OCI-LY3 (cell line): ENCODE measurements around the gene MCAT.

Experiments
- H2AFZ ChIP-seq: fragments of 200-600, 300-600 bp; shearing (Covaris generic); 2 replicates; pipeline ENCODE4 v1.6.0; 2014; ENCODE audit warnings: antibody characterized with exemption, low read depth, low read length
- H3K27ac ChIP-seq: fragments of 200-600, 300-600 bp; sonication (generic); 2 replicates; pipeline ENCODE4 v1.5.1; 2014; ENCODE audit warnings: mild to moderate bottlenecking, low read length, moderate library complexity, mixed read lengths
- H3K27me3 ChIP-seq: fragments of 200-600, 300-600 bp; sonication (generic); 2 replicates; pipeline ENCODE4 v1.6.1; 2014; ENCODE audit warnings: low read depth, low read length, mixed read lengths
- H3K36me3 ChIP-seq: fragments of 200-600, 300-600 bp; sonication (generic); replicated peaks from 2 replicates; pipeline ENCODE3; 2014; ENCODE audit warnings: low read depth, low read length, mixed read lengths
- H3K4me1 ChIP-seq: fragments of 300-600, 200-600 bp; sonication (generic); 2 replicates; pipeline ENCODE4 v1.6.1; 2014; ENCODE audit warnings: low read length, mixed read lengths
- H3K4me2 ChIP-seq: fragments of 200-600, 300-600 bp; sonication (generic); 2 replicates; pipeline ENCODE4 v1.6.1; 2014; ENCODE audit warnings: low read length, mixed read lengths
- H3K4me3 ChIP-seq: fragments of 300-600, 200-600 bp; sonication (generic); 2 replicates; pipeline ENCODE4 v1.5.1; 2014; ENCODE audit warnings: antibody characterized with exemption, mild to moderate bottlenecking, low read length, moderate library complexity
- H3K79me2 ChIP-seq: fragments of 300-600, 200-600 bp; shearing (Covaris generic); 2 replicates; pipeline ENCODE4 v1.6.1; 2014; ENCODE audit warnings: mild to moderate bottlenecking, low read length, mixed read lengths
- H3K9ac ChIP-seq: fragments of 300-600, 200-600 bp; shearing (Covaris generic); 2 replicates; pipeline ENCODE4 v1.6.0; 2014; ENCODE audit warnings: mild to moderate bottlenecking, low read length, moderate library complexity
- H3K9me3 ChIP-seq: fragments of 200-600, 300-600 bp; shearing (Covaris generic); 2 replicates; pipeline ENCODE4 v1.6.1; 2014; ENCODE audit warnings: low read length, mixed read lengths; ENCODE audit not compliant: insufficient read depth
- H4K20me1 ChIP-seq: fragments of 200-600, 300-600 bp; sonication (generic); 2 replicates; pipeline ENCODE4 v1.6.1; 2016; ENCODE audit warnings: low read length, mixed read lengths; ENCODE audit not compliant: insufficient read depth
- EZH2phosphoT487 ChIP-seq: fragments of 200-600 bp; shearing (Covaris generic); IDR thresholded peaks from 2 replicates; pipeline ENCODE4 v1.6.1; 2018; ENCODE audit warnings: antibody characterized with exemption, mixed run types, low read depth
- TF ChIP-seq, protein P1 (sequence below): fragments of 200-600, 300-600 bp; sonication (generic); IDR thresholded peaks from 2 replicates; pipeline ENCODE4 v1.5.1; 2014; ENCODE audit warnings: antibody characterized with exemption, low read length, low read depth

The MCAT gene

DNA sequence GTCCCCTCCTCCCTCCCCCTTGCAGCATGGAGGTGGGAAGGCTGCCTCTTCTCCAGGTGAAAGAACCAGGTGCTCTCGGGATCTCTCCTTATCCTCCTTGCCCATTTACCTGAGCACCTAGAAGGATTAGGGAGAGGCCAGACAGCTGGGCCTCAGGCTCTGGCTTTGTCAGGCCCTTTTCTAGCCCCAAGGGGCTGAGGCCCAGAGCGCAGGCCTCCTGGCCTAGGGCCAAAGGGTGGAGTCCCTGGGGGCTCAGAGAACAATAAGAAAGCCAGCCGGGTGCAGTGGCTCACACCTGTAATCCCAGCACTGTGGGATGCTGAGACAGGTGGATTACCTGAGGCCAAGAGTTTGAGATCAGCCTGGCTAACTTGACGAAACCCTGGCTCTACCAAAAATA, 48.6 kb downstream of the MCAT start:
- TF ChIP-seq, protein P1, sequence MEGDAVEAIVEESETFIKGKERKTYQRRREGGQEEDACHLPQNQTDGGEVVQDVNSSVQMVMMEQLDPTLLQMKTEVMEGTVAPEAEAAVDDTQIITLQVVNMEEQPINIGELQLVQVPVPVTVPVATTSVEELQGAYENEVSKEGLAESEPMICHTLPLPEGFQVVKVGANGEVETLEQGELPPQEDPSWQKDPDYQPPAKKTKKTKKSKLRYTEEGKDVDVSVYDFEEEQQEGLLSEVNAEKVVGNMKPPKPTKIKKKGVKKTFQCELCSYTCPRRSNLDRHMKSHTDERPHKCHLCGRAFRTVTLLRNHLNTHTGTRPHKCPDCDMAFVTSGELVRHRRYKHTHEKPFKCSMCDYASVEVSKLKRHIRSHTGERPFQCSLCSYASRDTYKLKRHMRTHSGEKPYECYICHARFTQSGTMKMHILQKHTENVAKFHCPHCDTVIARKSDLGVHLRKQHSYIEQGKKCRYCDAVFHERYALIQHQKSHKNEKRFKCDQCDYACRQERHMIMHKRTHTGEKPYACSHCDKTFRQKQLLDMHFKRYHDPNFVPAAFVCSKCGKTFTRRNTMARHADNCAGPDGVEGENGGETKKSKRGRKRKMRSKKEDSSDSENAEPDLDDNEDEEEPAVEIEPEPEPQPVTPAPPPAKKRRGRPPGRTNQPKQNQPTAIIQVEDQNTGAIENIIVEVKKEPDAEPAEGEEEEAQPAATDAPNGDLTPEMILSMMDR: no peak
- TF ChIP-seq EZH2phosphoT487: no peak
- no peak overlapping the region for H3K4me3 ChIP-seq
- no peaks in the 10 kb centered on the region for H3K36me3 ChIP-seq
- H3K4me2 ChIP-seq: no peak overlapping the region
- no peak overlapping the region for H3K9ac ChIP-seq
- H3K27ac ChIP-seq: no peak overlapping the region
- H2AFZ ChIP-seq: no peak overlapping the region
- peaks cover 4% of the 10 kb centered on the region for H3K4me1 ChIP-seq
- no peaks in the 10 kb centered on the region for H3K79me2 ChIP-seq
- H4K20me1 ChIP-seq: no peaks in the 10 kb centered on the region
- peaks cover 7% of the 10 kb centered on the region for H3K9me3 ChIP-seq
- H3K27me3 ChIP-seq: no peaks in the 10 kb centered on the region

GRCh38 chr22:43094085-43094484, 49.1 kb downstream of the MCAT start:
- TF ChIP-seq EZH2phosphoT487: no peak
- TF ChIP-seq, protein P1: no peak
- no peak overlapping the region for H3K4me2 ChIP-seq
- H3K9ac ChIP-seq: no peak overlapping the region
- no peaks in the 10 kb centered on the region for H4K20me1 ChIP-seq
- no peaks in the 10 kb centered on the region for H3K27me3 ChIP-seq
- no peaks in the 10 kb centered on the region for H3K36me3 ChIP-seq
- no peak overlapping the region for H2AFZ ChIP-seq
- peaks cover 7% of the 10 kb centered on the region for H3K9me3 ChIP-seq
- no peaks in the 10 kb centered on the region for H3K79me2 ChIP-seq
- peaks cover 4% of the 10 kb centered on the region for H3K4me1 ChIP-seq
- H3K4me3 ChIP-seq: no peak overlapping the region
- H3K27ac ChIP-seq: no peak overlapping the region

DNA sequence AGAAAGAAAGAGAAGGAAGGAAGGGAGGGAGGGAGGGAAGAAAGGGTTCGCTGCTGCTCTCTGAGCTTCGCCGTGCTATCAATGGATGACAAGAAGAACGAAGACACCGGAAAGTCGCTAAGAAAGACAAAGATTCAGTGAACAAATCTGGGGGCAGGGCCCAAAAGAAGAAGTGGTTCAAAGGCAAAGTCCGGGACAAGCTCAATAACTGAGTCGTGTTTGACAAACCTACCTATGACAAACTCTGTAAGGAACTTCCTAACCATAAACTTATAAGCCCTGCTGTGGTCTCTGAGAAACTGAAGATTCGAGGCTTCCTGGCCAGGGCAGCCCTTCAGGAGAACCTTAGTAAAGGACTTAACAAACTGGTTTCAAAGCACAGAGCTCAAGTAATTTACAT, 51.1 kb downstream of the MCAT start:
- H3K36me3 ChIP-seq: no peaks in the 10 kb centered on the region
- no peaks in the 10 kb centered on the region for H4K20me1 ChIP-seq
- no peak overlapping the region for H3K4me2 ChIP-seq
- no peak overlapping the region for H3K27ac ChIP-seq
- peaks cover 8% of the 10 kb centered on the region for H3K4me1 ChIP-seq
- no peak overlapping the region for H3K9ac ChIP-seq
- no peak overlapping the region for H2AFZ ChIP-seq
- no peak overlapping the region for H3K4me3 ChIP-seq
- H3K27me3 ChIP-seq: no peaks in the 10 kb centered on the region
- no peak for TF ChIP-seq EZH2phosphoT487
- TF ChIP-seq, protein P1: no peak
- H3K9me3 ChIP-seq: peaks cover 7% of the 10 kb centered on the region
- H3K79me2 ChIP-seq: no peaks in the 10 kb centered on the region

DNA sequence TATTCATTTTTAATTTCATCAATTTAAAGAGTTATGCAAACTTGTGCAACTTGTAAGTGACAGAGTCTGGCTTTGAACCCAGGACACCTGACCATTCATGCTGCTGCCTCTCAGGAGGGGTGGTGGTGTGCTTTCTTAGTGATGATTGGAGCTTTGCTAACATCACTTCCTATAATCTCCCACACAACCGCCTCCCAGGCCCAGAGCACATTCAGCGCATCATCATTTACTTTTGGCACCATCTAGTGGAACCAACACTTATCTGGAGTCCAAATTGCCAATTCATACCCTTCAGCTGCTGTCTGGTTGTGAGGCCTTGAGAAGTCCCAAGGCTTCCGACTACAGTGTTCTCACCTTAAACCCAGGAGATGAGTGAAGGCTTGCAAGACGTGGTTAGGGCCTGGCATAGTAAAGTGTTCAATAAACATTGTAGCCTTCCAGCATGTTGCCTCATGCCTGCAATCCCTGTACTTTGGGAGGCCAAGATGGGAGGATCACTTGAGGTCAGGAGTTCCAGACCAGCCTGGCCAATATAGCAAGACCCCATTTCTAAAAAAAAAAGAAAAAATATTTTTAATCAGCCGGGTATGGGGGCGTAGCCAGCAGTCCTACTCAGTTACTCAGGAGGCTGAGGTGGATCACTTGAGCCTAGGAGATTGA, 52.9 kb downstream of the MCAT start:
- no peak overlapping the region for H3K9ac ChIP-seq
- H3K27ac ChIP-seq: no peak overlapping the region
- no peaks in the 10 kb centered on the region for H3K36me3 ChIP-seq
- H3K79me2 ChIP-seq: no peaks in the 10 kb centered on the region
- no peaks in the 10 kb centered on the region for H4K20me1 ChIP-seq
- no peak overlapping the region for H2AFZ ChIP-seq
- TF ChIP-seq, protein P1: peak; percentile 90
- no peak for TF ChIP-seq EZH2phosphoT487
- no peaks in the 10 kb centered on the region for H3K27me3 ChIP-seq
- H3K4me2 ChIP-seq: peak overlapping the region; percentile 86
- H3K9me3 ChIP-seq: no peaks in the 10 kb centered on the region
- H3K4me1 ChIP-seq: peaks cover 24% of the 10 kb centered on the region
- peak overlapping the region; percentile 86; the same call in 1 of the 2 replicates for H3K4me3 ChIP-seq
